HG03196 (cell line): Measurements from ENCODE around the gene TBCC.

Experiments used
- ATAC-seq: cut with Tn5 transposase; IDR thresholded peaks from one replicate; pipeline ENCODE4 v1.9.1; 2021; ENCODE audit not compliant: unreplicated experiment

Gene TBCC

DNA sequence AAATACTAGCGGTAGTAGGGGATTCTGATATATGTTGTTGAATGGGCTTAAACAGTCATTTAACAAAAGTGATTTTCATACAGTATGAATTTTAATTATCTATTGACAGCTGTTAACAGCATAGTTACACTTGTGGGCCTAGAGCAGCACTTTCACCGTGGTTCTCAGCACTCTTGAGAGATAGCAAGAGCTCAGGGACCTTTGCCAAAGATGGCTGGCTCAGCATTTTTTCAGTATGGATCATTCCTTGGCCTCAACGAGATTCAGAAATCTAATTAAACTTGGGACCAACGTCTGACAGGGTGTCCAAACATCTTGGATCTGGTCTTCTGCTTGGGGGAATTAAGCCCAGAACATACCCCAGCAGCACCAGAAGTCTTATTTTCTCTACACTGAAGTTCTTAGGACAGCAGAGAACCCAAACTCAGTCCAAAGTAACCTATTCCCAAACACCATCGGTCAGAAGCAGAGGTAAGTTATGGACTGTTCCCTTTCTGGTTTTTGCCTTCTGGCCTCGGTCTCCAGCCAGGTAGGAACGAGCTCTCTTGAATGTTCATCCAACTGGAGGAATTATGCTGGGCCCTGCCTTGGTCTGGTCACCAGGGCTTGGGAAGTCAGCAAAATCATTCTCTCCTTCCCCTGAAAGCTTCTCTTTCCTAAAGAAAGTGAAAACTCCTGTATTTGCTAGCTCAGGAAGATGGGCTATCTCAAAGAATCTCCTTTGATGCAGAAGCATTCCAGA, 49.2 kb downstream of the TBCC start:
- ATAC-seq, result no peak

DNA sequence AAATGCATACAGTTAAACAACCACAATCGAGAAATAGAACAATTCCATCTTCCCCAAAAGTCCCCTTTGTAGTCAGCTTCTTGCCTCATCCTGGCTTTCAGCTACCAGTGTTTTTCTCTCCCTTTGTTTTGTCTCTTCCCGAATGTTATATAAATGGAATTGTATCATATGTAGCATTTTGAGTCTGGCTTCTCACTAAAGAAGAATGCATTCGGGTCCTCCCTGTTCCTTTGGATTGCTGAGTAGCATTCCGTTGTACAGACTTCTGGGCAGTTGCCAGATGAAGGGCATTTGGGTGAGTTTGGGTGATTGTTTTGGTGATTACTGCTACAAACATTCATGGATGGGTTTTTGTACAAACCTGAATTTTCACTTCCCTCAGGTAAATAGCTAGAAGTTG, 51.3 kb downstream of the TBCC start:
- no peak for ATAC-seq
